Non-pigmented ciliary epithelial cell (primary cell): ENCODE results near the gene CDK1.
A peak's percentile ranks its signal among the peaks of the same experiment; 100 is the strongest.

Experiments
- DNase-seq: peaks from one replicate; pipeline ENCODE4 v3.0.0-alpha.2; 2010; ENCODE audit warnings: low read depth

CDK1 gene

DNA sequence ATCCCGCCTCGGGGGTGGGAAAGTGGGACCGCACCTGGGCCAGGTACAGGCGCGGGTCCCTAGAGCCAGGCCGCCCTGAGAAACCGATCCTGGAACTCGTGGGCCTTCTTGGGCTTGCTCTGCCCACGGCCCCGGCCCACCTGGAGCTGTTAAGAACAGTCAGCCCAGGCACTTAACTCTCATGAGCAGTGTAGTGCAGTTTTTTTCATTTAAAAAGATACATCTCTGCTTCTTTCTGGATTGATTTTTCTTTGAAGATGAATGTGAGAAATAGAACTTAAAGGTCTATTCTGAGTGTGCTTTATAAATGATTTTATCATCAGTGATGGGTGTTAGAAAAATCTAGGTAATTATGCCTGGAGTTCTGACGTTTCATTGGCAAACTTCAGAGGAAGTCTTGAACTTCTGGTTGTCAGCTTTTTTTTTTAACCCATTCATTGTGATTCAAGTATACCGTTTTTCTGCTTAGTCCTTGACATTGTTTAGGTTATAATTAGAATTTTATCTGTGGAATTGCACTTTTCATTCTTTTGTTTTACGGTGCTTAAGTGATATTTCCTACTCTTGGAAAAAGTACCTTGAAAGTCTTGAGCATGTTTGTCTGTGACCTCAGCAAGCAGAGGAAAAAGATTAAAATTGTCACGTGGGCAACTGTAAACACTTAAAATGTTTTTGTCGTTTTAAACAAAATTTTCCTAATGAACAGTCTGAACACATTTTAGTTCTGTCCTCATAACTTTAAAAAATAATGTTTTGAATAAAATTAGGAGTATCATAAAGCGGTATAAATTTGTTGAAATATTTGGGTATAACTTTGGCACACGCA is 906 bp downstream of the CDK1 start:
- no peak for DNase-seq

DNA sequence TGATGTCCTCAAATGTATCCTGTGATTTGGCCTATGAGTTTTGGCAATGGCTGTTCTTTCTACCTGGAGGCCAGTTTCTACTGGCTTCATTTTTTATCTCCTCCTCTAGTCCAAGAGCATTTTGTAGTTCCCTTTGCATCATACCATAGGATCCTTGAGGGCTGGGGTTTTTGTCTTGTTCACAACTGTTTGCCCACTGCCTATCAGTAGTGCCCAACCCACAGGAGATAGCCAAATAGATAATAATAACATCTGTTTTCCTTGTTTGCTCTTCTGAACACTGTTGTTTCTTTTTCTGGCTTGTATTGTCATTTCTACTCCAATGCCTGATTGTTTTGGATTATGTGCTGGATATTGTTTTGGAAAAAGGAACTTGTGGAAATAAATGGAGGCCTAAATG is 3.4 kb downstream of the CDK1 start:
- no peak for DNase-seq

DNA sequence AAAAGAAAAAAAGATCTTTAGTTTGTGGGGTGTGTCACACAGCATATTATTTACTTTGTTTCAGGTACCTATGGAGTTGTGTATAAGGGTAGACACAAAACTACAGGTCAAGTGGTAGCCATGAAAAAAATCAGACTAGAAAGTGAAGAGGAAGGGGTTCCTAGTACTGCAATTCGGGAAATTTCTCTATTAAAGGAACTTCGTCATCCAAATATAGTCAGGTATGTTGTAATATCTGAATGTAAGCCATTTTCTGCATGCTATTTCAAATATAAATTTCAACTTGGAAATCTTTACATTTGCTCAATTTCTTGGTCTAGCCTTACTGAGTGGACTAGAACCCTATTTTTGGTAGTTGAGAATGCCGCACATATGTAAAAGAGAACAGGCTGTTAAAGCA is 6.4 kb downstream of the CDK1 start:
- no peak for DNase-seq

GRCh38 chr10:60788544-60788943 is 10.3 kb downstream of the CDK1 start:
- DNase-seq = no peak

GRCh38 chr10:60789340-60789739 is 11.1 kb downstream of the CDK1 start:
- DNase-seq = no peak

DNA sequence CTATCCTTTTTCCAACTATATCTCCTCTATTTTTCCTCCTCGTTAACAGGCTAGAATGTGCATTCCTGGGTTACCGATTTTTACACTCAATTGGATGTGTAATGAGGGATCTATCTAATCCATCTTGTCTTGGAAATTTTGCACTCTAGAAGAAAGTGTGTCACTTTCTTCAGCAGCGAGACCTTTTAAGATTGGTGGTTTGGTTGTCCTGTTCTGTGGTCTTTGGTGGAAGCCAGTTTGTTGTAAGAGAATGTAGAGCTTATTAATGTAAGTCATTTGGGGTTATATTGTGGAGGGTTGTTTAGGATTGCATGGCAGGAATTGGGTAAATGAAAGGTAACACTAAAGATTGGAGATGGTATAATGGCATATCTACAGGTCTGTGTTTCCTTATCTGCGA is 16.7 kb downstream of the CDK1 start:
- no peak for DNase-seq

DNA sequence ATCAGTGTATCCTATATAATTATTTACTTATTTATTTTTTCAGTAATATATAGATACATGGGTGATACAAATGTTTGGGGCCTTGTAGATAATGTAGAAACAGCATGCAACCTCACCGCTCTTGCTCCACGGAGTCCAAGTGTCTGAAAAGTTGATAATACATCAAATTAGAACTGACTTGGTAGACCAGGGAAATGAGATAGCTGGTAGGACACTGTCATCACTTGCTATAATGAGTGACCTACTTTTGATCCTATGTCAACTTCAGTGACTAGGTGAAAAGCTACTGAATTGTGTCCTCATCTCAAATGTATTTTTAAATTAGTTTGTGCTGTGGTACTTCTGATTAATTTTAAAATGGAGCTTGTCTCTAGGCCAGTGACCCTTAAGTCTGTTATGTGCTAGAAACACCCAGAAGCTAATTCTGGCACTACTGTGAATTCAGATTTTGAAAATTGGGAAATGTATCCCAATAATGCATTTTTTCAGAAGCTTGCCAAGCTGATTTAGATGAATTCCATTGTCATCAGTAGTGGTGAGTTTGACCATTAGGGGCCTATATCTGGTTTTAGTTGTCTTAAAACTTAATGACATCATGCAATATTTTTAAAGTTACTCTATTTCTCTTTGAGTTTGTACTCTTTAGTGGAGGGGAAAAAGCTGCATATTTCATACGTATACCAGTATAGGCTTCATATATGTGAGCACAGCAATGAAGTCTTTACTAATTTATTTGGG is 17.4 kb downstream of the CDK1 start:
- DNase-seq = no peak

GRCh38 chr10:60796481-60796880 is 18.2 kb downstream of the CDK1 start:
- DNase-seq = no peak

DNA sequence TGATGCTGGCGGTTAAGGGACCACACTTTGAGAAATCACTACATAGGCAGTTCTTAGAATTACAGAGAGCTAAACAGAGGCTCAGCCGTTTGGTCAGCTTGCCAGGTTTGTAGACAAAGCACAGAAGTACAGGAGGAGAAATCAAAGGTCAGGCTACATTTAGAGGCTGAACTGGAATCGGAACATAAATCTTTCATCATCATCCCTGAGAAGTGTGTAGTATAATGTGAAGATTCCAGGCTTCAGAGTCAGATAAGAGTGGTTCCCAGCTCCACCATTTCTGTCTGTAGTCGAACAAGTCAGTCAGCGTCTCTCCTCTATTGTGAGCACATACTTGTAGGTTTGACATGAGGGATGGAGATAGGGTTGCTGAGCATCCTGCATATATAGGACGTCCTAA is 18.9 kb downstream of the CDK1 start:
- no peak for DNase-seq

- DNase-seq = no peak
Measured at GRCh38 chr10:60798031-60798430, 19.8 kb downstream of the CDK1 start.

DNA sequence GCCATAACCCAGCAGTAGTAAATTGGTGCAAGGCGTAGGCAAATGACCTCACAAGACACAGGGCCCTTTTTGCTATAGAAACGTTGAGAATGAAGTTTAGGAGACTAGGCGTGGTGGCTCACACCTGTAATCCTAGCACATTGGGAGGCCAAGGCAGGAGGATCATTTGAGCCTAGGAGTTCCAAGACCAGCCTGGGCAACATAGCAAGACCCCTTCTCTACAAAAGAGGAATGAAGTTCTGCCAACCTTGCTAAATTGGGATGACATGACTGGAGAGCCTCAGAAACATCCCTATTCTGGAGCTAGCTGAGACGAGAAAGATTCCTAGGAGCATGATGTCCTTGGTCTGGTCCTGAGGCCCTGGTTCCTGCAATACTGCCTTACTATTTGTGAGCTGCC is 20.6 kb downstream of the CDK1 start:
- no peak for DNase-seq

DNA sequence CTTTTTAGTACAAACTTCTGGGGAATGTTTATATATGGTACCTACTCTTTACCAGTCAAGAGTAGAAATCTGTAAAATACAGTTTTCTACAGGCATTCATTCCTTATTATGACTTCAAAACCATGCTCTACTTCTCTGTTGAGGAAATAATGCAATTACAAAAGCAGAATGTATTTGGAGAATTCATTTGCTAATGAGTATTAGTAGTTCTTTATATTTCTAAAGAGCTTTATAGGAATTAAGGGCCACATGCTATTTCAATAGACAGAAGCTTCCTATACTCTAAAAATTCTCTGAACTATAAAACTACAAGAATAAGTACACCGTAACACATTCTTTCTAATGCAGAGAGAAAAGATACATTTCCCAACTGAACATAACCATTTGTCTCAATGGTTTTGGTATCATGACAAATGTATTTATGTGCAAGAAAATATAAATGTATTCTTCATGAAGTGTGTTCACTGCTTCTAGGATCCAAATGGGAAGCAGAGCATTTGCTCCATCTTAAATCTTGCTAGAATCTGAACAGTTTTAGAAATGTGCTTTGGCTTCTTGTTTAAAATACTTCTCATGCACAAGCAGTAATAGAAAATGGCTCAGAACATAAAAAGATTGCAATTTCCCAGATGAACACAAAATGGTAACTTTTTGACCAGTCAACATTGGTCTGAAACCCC is 21.8 kb downstream of the CDK1 start:
- no peak for DNase-seq

- no peak for DNase-seq
Measured at GRCh38 chr10:60800918-60801317, 22.6 kb downstream of the CDK1 start.

- no peak for DNase-seq
Measured at GRCh38 chr10:60801522-60801921, 23.2 kb downstream of the CDK1 start.

- DNase-seq = no peak
Measured at GRCh38 chr10:60803433-60803832, 25.2 kb downstream of the CDK1 start.

DNA sequence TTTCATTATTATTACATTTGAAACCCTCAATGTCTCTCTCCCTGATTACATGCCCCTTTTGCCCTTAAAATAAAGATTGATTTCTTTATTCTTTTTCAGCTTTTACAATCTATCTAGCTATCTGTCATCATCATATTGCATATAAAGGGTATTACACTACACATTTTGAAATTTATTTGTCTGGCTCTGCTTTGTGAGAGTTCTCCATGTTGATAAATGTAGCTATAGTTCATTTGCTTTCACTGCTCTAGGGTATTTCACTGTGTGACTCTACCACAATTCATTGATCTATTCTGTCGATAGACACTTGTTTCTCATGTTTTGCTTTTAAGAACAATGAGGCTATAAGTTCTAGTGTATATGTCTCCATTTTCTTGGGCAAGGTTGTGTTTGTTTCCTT is 25.6 kb downstream of the CDK1 start:
- no peak for DNase-seq

- no peak for DNase-seq
Measured at GRCh38 chr10:60806921-60807320, 28.6 kb downstream of the CDK1 start.

- DNase-seq = no peak
Measured at GRCh38 chr10:60807499-60807898, 29.2 kb downstream of the CDK1 start.

- DNase-seq = no peak
Measured at GRCh38 chr10:60808036-60808435, 29.8 kb downstream of the CDK1 start.

DNA sequence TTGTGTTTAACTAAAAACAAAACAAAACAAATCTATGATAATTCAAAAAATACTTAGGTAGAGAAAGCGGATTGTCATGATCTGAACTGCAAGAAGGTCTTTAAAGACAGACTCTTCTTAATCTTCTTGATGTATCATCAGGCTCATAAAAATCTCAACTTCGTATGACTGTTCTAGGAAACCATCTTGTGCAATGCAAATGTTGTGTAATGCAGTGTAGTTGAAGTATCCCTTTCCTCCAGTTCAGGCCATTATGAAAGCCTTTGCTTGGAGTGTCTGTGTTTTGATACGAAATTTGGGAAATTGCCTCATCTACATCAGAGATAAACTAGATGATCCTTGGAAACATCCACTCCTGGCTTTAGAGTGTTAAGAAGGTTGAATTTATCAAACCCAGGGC is 30.9 kb downstream of the CDK1 start:
- DNase-seq = no peak

DNA sequence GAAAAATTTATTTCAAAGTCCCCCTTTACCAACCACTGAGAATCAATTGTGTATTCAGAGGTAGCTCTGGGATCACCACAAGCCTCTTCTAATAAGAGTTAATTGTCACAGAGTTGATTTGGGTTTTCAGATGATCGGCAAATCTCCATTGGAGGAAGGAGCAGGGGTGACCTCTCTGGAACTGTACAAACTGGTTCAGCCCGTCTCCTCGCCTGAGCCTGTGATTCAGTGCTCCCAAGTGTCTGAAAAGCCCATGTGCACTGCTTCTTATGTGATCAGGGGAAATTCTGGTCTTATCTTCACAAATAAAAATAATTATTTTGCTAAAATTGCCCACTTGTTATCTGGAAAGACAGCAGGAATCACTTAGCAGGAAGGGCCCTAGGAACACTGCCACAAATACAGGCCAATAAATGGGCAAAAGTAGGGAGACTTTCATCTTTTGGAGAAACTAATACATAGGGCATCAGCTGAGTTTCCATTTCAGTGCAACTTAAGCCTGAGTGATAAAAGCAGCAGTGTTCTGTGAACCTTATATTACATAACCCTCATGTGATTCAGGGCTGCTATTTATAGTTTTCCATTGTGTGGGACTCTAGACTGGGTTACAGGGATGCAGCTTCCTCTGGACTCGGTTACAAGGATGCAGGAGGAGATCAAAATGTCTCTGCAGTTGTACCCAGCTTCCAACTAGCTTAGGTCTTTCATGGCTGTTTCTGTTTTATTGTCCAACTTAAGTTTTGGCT is 32.3 kb downstream of the CDK1 start:
- no peak for DNase-seq

GRCh38 chr10:60816628-60817397 is 38.5 kb downstream of the CDK1 start:
- peak; percentile 66 for DNase-seq
